Hematopoietic multipotent progenitor cell treated with erythropoietin and hydrocortisone succinate and interleukin-3 and kit ligand, for 8 days (in vitro differentiated cells): Measurements from ENCODE around the gene BRD3OS.
A peak's percentile ranks its signal among the peaks of the same experiment; 100 is the strongest.

Source experiments
- DNase-seq: peaks from one replicate; pipeline ENCODE4 v3.0.0-alpha.2; 2015

The BRD3OS gene

GRCh38 chr9:133989625-133990365 is 35.5 kb upstream of the BRD3OS start:
- DNase-seq, result no peak

GRCh38 chr9:133990366-133991213 is 34.7 kb upstream of the BRD3OS start:
- DNase-seq, result peak; percentile 30

DNA sequence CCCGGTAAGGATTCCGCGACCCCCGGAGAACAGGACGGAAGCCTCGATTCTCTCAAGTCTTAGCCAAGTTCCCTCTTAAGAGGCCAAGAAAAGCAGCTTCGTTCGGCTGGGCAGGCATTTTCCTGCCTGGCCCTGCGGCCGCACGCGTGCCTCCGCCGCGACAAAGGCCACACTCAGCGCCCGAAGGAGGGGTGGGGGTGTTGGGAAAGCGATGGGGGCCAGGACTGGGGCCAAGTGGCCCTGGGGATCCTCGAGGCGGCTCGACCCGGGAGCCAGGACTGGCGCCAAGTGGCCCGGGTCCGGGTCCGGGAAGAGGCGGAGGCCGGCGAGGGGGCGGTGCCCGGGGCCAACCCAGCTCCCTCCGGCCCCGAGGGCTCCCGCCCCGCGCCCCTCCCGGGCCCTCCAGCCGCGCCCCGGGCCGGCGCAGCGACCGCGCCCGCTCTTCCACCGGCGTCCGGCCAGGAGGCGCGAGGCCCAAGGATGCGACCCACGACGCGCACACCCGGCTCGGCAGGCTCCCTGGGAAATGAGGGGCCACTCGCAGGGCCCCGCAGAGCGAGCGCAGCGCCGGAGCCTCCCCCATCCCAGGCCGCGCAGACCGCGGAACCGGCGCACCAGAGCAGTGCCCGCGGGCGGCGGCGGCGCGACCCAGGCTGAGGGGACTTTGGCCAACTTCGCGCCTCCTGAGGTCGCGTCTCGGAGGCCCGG is 33.9 kb upstream of the BRD3OS start:
- DNase-seq, result no peak

- no peak for DNase-seq
Measured at GRCh38 chr9:133991964-133992779, 33.1 kb upstream of the BRD3OS start, which contains the start of gene VAV2. VAV2 (minus strand) TSS chr9:133992324; CDS start chr9:133992278, 46 bp downstream.

DNA sequence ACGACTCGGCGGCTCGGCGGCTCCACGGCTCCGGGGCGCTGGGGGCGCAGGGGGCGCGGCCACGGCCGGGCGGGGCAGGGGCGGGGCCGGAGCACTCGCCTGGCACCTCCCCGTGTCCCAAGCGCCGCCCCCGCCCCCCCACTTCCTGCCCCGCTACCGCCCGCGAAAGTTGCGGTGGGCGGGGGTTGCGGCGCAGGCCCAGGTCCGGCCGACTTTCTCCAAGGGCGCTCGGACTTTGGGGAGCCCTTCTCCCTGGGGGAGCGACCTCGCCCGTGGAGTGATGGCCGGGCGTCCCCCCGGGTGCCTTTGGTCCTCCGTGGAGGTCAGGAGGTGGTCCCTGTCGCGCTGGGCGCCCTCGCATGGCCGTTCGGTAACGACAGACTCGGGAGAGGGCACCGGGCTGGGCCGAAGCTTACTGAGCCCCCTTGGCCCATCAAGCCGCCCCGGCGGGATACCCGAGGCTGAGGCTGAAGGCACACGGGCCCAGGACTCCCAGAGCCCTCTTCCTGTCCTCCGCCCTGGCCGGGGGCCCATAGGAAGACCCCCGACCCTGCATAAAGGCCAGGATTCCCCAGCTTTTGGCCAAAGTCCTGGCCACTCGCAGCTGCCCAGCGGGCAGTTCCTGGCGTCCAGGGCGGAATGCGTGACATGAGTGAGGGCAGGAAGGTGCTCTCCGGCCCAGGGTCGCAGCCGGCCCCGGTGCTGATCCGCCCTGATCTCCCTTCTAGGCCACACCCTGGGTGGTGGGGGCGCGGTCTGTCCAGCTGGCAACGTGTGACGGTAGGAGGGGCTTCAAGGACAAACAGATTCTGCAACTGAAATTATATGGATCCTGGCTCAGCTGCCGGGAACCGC is 32.3 kb upstream of the BRD3OS start:
- peak; percentile 79 for DNase-seq

- DNase-seq, result no peak
Measured at GRCh38 chr9:133993635-133994253, 31.5 kb upstream of the BRD3OS start.

GRCh38 chr9:133994353-133995011 is 30.8 kb upstream of the BRD3OS start:
- DNase-seq, result peak; percentile 64

DNA sequence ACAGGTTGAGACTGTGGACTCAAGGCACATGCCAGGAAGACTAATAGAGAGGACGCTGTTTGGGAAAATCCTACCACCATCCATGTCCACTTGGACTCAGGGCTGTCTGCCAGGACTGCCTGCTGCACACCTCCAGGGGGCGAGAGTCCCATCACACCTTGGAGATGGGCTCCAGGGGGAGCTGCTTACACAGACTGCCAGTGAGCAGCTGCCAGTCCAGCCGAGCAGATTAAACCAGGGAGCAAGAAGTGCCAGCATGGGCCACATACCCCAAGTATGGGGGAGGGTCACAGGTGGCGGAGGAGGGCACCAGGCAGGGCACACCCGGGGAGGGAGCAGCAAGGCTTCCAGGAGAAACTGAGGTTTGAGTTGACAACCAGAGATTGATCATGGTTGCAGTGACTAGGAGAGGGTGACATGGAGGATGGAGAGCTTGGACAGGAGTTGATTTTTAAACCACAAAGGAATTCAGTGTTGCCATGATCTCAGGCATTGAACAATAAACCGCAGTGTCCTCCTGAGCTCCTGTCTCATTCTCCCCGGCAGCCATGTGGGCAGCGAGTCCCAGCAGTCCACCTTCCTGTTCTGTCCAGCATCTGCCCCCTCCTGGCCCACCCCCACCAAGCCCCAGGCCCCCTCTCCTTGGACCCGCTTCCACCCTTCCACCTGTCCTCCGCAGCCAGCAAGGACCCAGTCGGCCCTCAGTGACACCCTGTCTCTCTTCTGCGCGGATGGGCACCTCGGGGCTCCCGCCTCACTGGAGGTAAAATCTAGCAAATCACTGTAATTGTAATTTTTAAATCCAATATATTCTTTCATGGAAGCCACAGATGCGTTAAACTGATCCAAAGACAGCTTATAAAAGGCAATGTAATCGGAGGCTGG is 30.0 kb upstream of the BRD3OS start:
- DNase-seq, result peak; percentile 24

DNA sequence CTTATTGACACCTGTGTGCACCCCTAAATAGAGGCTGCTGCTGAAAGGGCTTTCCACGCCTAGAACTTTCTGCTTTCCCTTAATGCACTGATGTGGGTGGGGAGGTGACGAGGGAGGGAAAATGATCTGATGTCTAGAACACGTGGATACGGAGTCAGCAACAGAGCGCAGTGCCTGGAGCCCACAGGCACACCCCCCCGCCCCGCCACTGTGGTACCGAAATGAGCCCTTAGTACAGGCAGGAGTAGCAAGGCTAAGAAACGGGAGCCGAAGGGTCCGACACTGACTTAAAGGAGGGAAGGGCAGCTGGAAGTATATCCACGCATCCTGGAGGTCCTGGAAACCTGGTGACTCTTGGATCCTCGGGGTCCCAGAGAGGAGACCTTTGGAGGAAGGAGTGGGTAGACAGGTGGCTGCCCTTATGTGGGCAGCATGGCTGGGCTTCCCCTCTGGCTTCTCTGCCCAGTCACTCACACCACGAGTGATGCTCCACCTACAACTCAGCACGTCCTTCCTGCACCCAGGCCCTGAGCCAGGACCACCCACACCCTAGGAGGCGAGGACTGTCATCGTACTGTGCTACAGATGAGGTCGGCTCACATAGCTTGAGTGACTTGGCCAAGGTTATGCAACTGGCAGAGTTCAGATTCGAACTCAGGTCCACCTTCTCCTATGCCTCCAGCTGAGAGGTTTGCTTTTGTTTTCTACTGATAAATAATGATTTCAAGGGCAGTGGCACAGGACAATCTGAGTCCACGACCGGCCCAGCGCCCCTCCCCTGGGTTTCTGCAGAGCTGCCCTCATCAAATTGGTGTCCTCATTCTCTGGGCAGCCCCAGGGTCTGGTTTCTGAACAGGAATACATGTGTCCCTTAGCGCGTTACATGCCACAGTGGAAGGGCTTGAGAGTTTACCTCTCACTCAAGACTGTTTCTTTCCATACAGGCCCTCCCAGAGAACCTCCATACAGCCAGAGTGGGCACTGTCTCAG is 28.5 kb upstream of the BRD3OS start:
- DNase-seq, result no peak

DNA sequence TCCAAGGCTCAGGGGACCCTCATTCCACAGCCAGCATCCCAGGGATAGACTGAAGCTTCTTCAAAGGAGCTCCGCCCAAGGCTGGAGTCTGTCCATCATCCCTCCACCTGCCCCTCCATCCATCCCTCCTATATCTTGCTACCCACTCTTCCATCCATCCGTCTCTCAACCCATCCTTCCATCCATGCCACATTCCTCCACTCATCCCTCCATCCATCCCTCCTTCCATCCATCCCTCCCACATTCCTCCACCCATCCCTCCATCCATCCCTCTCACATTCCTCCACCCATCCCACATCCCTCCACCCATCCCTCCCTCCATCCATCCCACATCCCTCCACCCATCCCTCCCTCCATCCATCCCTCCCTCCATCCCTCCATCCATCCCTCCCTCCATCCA is 27.7 kb upstream of the BRD3OS start:
- DNase-seq, result no peak

GRCh38 chr9:133998915-133999595 is 26.2 kb upstream of the BRD3OS start:
- DNase-seq, result no peak

DNA sequence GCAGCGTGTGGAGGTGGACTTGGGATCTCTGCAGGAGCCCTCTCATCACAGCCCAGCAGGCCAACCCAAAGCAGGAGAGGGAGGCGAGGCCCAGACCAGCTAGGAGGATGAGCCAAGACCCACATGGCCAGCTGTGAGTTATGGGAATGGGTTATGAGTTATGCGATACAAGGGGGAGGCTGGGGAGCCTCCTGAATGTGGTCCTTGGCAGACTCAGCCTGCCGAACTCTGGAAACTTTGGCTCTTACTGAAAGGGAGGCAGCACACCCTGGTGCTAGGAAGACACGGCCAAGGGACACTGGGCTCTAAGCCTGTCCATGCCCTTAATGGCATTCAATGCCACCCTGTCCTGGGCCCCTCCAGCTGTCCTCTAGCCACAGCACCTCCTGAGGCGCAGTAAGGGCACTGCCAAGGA is 25.4 kb upstream of the BRD3OS start:
- no peak for DNase-seq

- DNase-seq, result no peak
Measured at GRCh38 chr9:134002796-134003195, 22.5 kb upstream of the BRD3OS start.

GRCh38 chr9:134003237-134003636 is 22.0 kb upstream of the BRD3OS start:
- no peak for DNase-seq

- DNase-seq, result no peak
Measured at GRCh38 chr9:134004131-134004873, 21.0 kb upstream of the BRD3OS start.

GRCh38 chr9:134004881-134005280 is 20.4 kb upstream of the BRD3OS start:
- DNase-seq, result no peak

DNA sequence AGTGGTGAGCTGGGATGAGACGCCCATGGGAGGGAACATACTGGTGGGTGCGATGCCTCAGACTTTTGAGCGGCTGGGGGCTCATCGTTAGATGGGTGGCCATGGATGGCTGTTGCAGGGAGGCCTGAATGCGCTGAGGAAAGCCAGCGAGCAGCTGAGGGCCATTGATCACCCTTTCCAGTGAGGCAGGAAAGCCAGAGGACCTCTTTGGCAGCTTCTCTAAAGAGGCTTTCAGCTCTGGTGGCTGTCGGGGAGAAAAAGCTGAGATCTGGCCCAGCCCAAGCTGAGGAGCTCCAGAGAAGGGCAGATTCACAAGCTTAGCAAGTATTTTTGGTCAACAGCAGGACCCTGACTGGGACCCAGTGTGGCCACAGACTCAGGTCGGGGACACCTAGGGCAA is 19.9 kb upstream of the BRD3OS start:
- no peak for DNase-seq
